Keratinocyte (primary cell): ENCODE measurements around the gene WDFY2. TPM values are rescaled to one million over a fixed set of nuclear protein-coding genes. Genes with fewer than 3 reads are reported as not detected.

Source experiments
- DNase-seq: peaks from one replicate; pipeline ENCODE4 v3.0.0-alpha.2; 2011; ENCODE audit warnings: low read depth, missing footprints, low spot score
- FAIRE-seq: peaks from 2 replicates; lab custom pipeline; 2011; peaks lifted over from hg19 to GRCh38; lab: Jason Lieb, UNC
- H2AFZ ChIP-seq: 2 replicates; pipeline ENCODE4 v1.6.0; 2012; ENCODE audit warnings: low read length, control low read depth, inconsistent platforms; ENCODE audit not compliant: control insufficient read depth
- H3K27ac ChIP-seq: 2 replicates; pipeline ENCODE4 v1.5.1; 2011; ENCODE audit warnings: low read length; ENCODE audit not compliant: control insufficient read depth, insufficient read depth
- H3K27me3 ChIP-seq: 3 replicates; pipeline ENCODE4 v1.6.0; 2011; ENCODE audit warnings: low read length; ENCODE audit not compliant: control insufficient read depth, insufficient read depth; ENCODE audit errors: extremely low read depth
- H3K36me3 ChIP-seq, 2 experiments: 2 replicates in 1 of 2; 3 replicates in 1 of 2; pipeline ENCODE4 v1.5.1; 2011; ENCODE audit warnings: low read length in 2 of 2, mild to moderate bottlenecking in 1 of 2; ENCODE audit not compliant: control insufficient read depth in 2 of 2, insufficient read depth in 2 of 2; ENCODE audit errors: extremely low read depth in 1 of 2
- H3K4me1 ChIP-seq: 3 replicates; pipeline ENCODE4 v1.5.1; 2011; ENCODE audit warnings: low read length; ENCODE audit not compliant: control insufficient read depth, insufficient read depth; ENCODE audit errors: extremely low read depth
- H3K4me2 ChIP-seq: 3 replicates; pipeline ENCODE4 v1.6.0; 2011; ENCODE audit warnings: low read depth, low read length; ENCODE audit not compliant: control insufficient read depth, insufficient read depth; ENCODE audit errors: extremely low read depth
- H3K4me3 ChIP-seq, 3 experiments: fragments of 200-600 bp in 1 of 3; sonication (generic) in 1 of 3; 2 replicates in 2 of 3; 3 replicates in 1 of 3; pipeline ENCODE4 v1.5.1; 2011 to 2016; ENCODE audit warnings: low read length in 3 of 3, mild to moderate bottlenecking in 3 of 3, control low read depth in 2 of 3, inconsistent platforms in 1 of 3, low read depth in 1 of 3, mixed read lengths in 1 of 3, mixed run types in 1 of 3, moderate library complexity in 1 of 3; ENCODE audit not compliant: control insufficient read depth in 2 of 3, insufficient read depth in 2 of 3; ENCODE audit errors: extremely low read depth in 1 of 3
- H3K79me2 ChIP-seq: 2 replicates; pipeline ENCODE4 v1.6.0; 2012; ENCODE audit warnings: low read length; ENCODE audit not compliant: control insufficient read depth, insufficient read depth
- H3K9ac ChIP-seq: 3 replicates; pipeline ENCODE4 v1.6.0; 2011; ENCODE audit warnings: low read length; ENCODE audit not compliant: control insufficient read depth, insufficient read depth; ENCODE audit errors: extremely low read depth
- H3K9me1 ChIP-seq: 3 replicates; pipeline ENCODE4 v1.6.0; 2011; ENCODE audit warnings: low read length; ENCODE audit not compliant: control insufficient read depth, insufficient read depth; ENCODE audit errors: extremely low read depth
- H3K9me3 ChIP-seq: 2 replicates; pipeline ENCODE4 v1.5.1; 2012; ENCODE audit warnings: low read depth, low read length; ENCODE audit not compliant: control insufficient read depth
- H4K20me1 ChIP-seq: 3 replicates; pipeline ENCODE4 v1.6.0; 2011; ENCODE audit warnings: low read length; ENCODE audit not compliant: control insufficient read depth, insufficient read depth; ENCODE audit errors: extremely low read depth
- EZH2 ChIP-seq: IDR thresholded peaks from one replicate; pipeline ENCODE4 v1.6.1; 2012; ENCODE audit warnings: inconsistent platforms, mild to moderate bottlenecking, low read length, moderate library complexity
- dilution Hi-C: fragments of 300-500 bp; cut with MboI; formaldehyde crosslinking; loops from one replicate; pipeline ENCODE4 v1.7.0; 2020; ENCODE audit warnings: low sequenced_read_pairs; ENCODE audit not compliant: extremely low pct_ligation_motif_present
- polyA plus RNA-seq, 5 experiments: library from polyadenylated mRNA; depleted of rRNA in 3 of 5; stranded (reverse) in 3 of 5; stranded (forward) in 1 of 5; unstranded in 1 of 5; fragments of >200 nt; gene quantifications; 1 replicate in 1 of 5; 2 replicates in 3 of 5; 3 replicates in 1 of 5; pipeline versions ENCODE4 v1.2.1 to v1.2.3, GENCODE V29; 2011 to 2012; ENCODE audit warnings: missing spikeins in 2 of 5, low read depth in 1 of 5, low replicate concordance in 1 of 5
- TF ChIP-seq, protein P1 (sequence below), 3 experiments: IDR thresholded peaks in 1 of 3; conservative IDR thresholded peaks in 1 of 3; optimal IDR thresholded peaks in 1 of 3; 2 replicates in 2 of 3; 3 replicates in 1 of 3; pipeline versions ENCODE3 to v1.5.1; 2011; ENCODE audit warnings: low read length in 3 of 3, mild to moderate bottlenecking in 3 of 3, moderate library complexity in 2 of 3, control low read depth in 1 of 3, inconsistent platforms in 1 of 3; ENCODE audit not compliant: insufficient read depth in 2 of 3; ENCODE audit errors: extremely low read depth in 1 of 3

WDFY2 gene
- polyA plus RNA-seq, 1 donor (not counting 4 experiments of a cell fraction or from before 2014, with no cell fraction given): 18.6 TPM

DNA sequence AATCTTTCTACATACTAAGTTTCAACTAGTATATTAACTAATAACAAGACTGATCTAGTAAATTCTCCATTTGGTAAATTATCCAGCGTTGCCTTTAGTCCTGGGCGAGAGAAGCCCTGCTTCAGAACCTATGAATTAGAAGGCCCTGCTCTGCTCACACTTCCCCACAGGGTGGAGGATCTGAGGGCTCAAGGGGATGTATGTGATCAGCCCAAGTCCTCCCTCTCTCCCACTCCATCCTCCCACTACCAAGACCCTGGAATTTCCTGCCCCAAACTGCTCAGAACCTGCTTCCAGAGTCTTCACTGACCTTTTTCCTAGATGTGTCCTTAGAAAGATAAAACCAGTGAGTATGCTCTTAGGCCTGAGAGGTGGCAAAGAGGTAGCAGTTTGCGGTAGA, 91.6 kb downstream of the WDFY2 start:
- peaks cover 64% of the 10 kb centered on the region for H3K79me2 ChIP-seq
- no peak overlapping the region for H2AFZ ChIP-seq
- dilution Hi-C loops: no loop called here
- no peak for TF ChIP-seq EZH2
- TF ChIP-seq, protein P1, sequence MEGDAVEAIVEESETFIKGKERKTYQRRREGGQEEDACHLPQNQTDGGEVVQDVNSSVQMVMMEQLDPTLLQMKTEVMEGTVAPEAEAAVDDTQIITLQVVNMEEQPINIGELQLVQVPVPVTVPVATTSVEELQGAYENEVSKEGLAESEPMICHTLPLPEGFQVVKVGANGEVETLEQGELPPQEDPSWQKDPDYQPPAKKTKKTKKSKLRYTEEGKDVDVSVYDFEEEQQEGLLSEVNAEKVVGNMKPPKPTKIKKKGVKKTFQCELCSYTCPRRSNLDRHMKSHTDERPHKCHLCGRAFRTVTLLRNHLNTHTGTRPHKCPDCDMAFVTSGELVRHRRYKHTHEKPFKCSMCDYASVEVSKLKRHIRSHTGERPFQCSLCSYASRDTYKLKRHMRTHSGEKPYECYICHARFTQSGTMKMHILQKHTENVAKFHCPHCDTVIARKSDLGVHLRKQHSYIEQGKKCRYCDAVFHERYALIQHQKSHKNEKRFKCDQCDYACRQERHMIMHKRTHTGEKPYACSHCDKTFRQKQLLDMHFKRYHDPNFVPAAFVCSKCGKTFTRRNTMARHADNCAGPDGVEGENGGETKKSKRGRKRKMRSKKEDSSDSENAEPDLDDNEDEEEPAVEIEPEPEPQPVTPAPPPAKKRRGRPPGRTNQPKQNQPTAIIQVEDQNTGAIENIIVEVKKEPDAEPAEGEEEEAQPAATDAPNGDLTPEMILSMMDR (optimal IDR thresholded peaks at IDR 0.05 in 1 of 3, IDR thresholded peaks at IDR 0.05 in 1 of 3, conservative IDR thresholded peaks at IDR 0.05 in 1 of 3; ENCODE audit: extremely low read depth in 1 of 3, insufficient read depth in 2 of 3, low read length in 3 of 3): no peak
- H3K36me3 ChIP-seq: peaks cover 8 to 9% of the 10 kb centered on the region in 2 experiments
- peak overlapping the region; percentile 72 for H3K4me2 ChIP-seq
- H3K4me3 ChIP-seq: peak overlapping the region in 1 of 3 experiments; percentile 29
- no peak for DNase-seq
- no peaks in the 10 kb centered on the region for H4K20me1 ChIP-seq
- H3K9me3 ChIP-seq: no peaks in the 10 kb centered on the region
- H3K27ac ChIP-seq: peak overlapping the region; percentile 86
- peaks cover 38% of the 10 kb centered on the region for H3K4me1 ChIP-seq
- no peaks in the 10 kb centered on the region for H3K9me1 ChIP-seq
- peak overlapping the region; percentile 57 for H3K9ac ChIP-seq
- FAIRE-seq: peak; percentile 20
- no peaks in the 10 kb centered on the region for H3K27me3 ChIP-seq

DNA sequence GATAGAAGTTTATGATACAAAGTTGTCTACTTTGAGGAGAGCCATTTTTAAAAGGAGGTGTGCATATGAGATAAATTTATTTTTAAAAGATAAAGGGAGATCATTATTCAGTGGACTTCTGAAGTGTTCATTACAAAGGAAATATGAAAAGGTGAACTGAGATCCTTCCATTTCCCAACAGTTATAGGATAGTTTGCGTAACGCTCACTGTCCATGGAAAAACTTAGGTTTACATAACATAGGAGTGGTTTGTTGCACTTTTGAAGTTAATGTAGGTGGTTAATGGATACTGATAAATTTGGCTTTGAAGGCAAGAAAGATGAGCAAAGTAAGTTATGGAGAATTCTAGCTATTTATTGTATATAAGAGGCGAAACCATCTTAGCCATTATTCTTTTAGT, 92.5 kb downstream of the WDFY2 start:
- Histone ChIP-seq H3K27me3 (no peaks in the 10 kb centered on the region), H3K9ac (no peak overlapping the region), H3K9me1 (no peaks in the 10 kb centered on the region), H3K79me2 (peaks cover 59% of the 10 kb centered on the region), H2AFZ (no peak overlapping the region), H3K4me2 (no peak overlapping the region), H3K4me3 (no peak overlapping the region), H3K9me3 (no peaks in the 10 kb centered on the region), H3K4me1 (peaks cover 46% of the 10 kb centered on the region), H4K20me1 (peaks cover under 1% of the 10 kb centered on the region), H3K36me3 (peaks cover 8 to 14% of the 10 kb centered on the region in 2 experiments), H3K27ac (no peak overlapping the region)
- DNase-seq (no peak), FAIRE-seq (no peak)
- TF ChIP-seq, protein P1 (optimal IDR thresholded peaks at IDR 0.05 in 1 of 3, IDR thresholded peaks at IDR 0.05 in 1 of 3, conservative IDR thresholded peaks at IDR 0.05 in 1 of 3; ENCODE audit: extremely low read depth in 1 of 3, insufficient read depth in 2 of 3, low read length in 3 of 3): no peak
- no peak for TF ChIP-seq EZH2
- dilution Hi-C loops: no loop called here
